ENCODE data around the gene TTC23.
"Not testable (repeated sequence)": the region's sequence is repeated elsewhere in the genome, so short reads cannot be mapped to it uniquely, and the experiment has no call there.

Gene TTC23

GRCh38 chr15:99248000-99248715, 1.2 kb downstream of the TTC23 start:
- DNase-seq, result no peak

- no peak for DNase-seq
These were observed 2.3 kb downstream of the TTC23 start for GRCh38 chr15:99247062-99247461.

GRCh38 chr15:99244306-99244705, 5.1 kb downstream of the TTC23 start:
- DNase-seq, result no peak

GRCh38 chr15:99241752-99242151, 7.6 kb downstream of the TTC23 start:
- DNase-seq, result no peak

GRCh38 chr15:99239545-99240198, 9.7 kb downstream of the TTC23 start:
- DNase-seq, result no peak

GRCh38 chr15:99238849-99239248, 10.5 kb downstream of the TTC23 start:
- DNase-seq, result no peak

- DNase-seq, result not testable (repeated sequence)
These were observed 15.2 kb downstream of the TTC23 start for GRCh38 chr15:99234160-99234559.

- no peak for DNase-seq
These were observed 16.6 kb downstream of the TTC23 start for GRCh38 chr15:99232740-99233139.

GRCh38 chr15:99230867-99231266, 18.5 kb downstream of the TTC23 start:
- DNase-seq, result no peak

GRCh38 chr15:99228120-99228770, 21.1 kb downstream of the TTC23 start:
- no peak for DNase-seq

GRCh38 chr15:99226802-99227201, 22.6 kb downstream of the TTC23 start:
- no peak for DNase-seq

- DNase-seq, result no peak
These were observed 24.8 kb downstream of the TTC23 start for GRCh38 chr15:99224372-99225214.

GRCh38 chr15:99213187-99213811, 36.1 kb downstream of the TTC23 start:
- peak; percentile 49 for DNase-seq

GRCh38 chr15:99212406-99212805, 37.0 kb downstream of the TTC23 start:
- DNase-seq, result no peak

GRCh38 chr15:99211926-99212325, 37.5 kb downstream of the TTC23 start:
- no peak for DNase-seq

- no peak for DNase-seq
These were observed 39.0 kb downstream of the TTC23 start for GRCh38 chr15:99210334-99210733.

- no peak for DNase-seq
These were observed 40.1 kb downstream of the TTC23 start for GRCh38 chr15:99209326-99209725.

GRCh38 chr15:99207672-99208071, 41.7 kb downstream of the TTC23 start:
- no peak for DNase-seq

GRCh38 chr15:99202176-99202552, 47.2 kb downstream of the TTC23 start:
- DNase-seq, result no peak

GRCh38 chr15:99201408-99202175, 47.8 kb downstream of the TTC23 start:
- no peak for DNase-seq

GRCh38 chr15:99197856-99198255, 51.5 kb downstream of the TTC23 start:
- no peak for DNase-seq

- not testable (repeated sequence) for DNase-seq
These were observed 57.2 kb downstream of the TTC23 start for GRCh38 chr15:99192181-99192580.

Data from NCI-H1105 (cell line).